Measurements from ENCODE around the gene HAUS5.

DNA sequence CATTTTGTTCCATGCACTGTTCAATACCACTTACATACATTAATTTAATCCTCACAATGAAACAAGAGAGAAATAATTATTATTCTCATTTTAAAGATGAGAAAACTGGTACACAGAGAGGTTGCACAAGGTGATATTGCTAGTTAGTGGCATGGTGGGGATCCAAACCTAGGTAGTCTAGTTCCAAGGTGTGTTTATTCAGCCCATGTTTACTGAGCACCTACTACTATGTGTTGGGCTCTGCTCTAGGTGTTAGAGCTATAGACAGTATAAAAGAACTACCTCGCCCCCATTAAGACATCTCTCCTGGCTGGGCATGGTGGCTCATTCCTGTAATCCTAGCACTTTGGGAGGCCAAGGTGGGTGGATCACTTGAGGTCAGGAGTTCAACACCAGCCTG, 29.8 kb upstream of the HAUS5 start:
- TF ChIP-seq, protein P1, sequence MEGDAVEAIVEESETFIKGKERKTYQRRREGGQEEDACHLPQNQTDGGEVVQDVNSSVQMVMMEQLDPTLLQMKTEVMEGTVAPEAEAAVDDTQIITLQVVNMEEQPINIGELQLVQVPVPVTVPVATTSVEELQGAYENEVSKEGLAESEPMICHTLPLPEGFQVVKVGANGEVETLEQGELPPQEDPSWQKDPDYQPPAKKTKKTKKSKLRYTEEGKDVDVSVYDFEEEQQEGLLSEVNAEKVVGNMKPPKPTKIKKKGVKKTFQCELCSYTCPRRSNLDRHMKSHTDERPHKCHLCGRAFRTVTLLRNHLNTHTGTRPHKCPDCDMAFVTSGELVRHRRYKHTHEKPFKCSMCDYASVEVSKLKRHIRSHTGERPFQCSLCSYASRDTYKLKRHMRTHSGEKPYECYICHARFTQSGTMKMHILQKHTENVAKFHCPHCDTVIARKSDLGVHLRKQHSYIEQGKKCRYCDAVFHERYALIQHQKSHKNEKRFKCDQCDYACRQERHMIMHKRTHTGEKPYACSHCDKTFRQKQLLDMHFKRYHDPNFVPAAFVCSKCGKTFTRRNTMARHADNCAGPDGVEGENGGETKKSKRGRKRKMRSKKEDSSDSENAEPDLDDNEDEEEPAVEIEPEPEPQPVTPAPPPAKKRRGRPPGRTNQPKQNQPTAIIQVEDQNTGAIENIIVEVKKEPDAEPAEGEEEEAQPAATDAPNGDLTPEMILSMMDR (IDR thresholded peaks at IDR 0.05) = no peak
- TF ChIP-seq POLR2A (IDR thresholded peaks at IDR 0.05) = no peak

Measured in right lobe of liver (tissue), 4 donors.